GM19324 (cell line): ENCODE measurements around the gene EVI2A.
"Not testable (repeated sequence)": the region's sequence is repeated elsewhere in the genome, so short reads cannot be mapped to it uniquely, and the experiment has no call there.

ENCODE experiments used
- ATAC-seq: cut with Tn5 transposase; IDR thresholded peaks from one replicate; pipeline ENCODE4 v1.9.1; 2021; ENCODE audit warnings: mild to moderate bottlenecking, moderate library complexity; ENCODE audit not compliant: unreplicated experiment, low FRiP score

Gene EVI2A

GRCh38 chr17:31313982-31314781 lies 7.2 kb downstream of the EVI2A start, which contains the start of gene EVI2B:
Gene EVI2B (minus strand): TSS chr17:31314054. CDS start chr17:31305609, 8,445 bp downstream.
- ATAC-seq, result no peak

- not testable (repeated sequence) for ATAC-seq
Measured at GRCh38 chr17:31312223-31312622, 9.2 kb downstream of the EVI2A start.

DNA sequence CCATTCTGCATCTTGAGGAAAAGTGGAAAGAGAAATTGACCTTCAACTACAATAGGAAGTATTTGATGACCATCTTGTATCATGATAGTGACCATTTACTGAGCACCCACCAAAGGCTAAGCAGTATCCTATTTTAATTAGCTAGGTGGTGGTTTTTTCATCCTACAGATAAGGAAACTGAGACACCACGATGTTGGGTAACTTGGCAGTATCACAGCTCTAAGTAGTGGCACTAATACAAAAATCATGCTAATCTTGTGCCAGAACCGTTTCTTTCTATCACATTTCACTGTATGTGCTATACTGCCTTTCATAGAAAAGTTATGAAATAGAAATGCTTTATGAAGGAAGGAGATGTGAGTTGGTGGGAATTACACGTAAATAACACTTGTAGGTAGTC lies 9.9 kb downstream of the EVI2A start:
- no peak for ATAC-seq

DNA sequence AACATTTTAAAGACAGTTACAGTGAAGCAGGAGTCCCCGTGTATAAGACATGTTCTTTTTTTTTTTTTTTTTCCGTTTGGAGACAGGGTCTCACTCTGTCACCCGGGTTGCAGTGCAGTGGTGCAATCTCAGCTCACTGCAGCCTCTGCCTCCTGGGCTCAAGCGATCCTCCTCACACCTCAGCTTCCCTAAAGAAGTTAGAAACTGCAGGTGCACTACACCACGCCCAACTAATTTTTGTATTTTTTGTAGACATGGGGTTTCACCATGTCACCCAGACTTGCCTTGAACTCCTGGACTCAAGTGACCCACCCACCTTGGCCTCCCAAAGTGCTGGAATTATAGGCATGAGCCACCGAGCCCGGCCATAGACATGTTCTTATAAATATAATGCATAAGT lies 10.5 kb downstream of the EVI2A start:
- no peak for ATAC-seq

- no peak for ATAC-seq
Measured at GRCh38 chr17:31310260-31310659, 11.2 kb downstream of the EVI2A start.

DNA sequence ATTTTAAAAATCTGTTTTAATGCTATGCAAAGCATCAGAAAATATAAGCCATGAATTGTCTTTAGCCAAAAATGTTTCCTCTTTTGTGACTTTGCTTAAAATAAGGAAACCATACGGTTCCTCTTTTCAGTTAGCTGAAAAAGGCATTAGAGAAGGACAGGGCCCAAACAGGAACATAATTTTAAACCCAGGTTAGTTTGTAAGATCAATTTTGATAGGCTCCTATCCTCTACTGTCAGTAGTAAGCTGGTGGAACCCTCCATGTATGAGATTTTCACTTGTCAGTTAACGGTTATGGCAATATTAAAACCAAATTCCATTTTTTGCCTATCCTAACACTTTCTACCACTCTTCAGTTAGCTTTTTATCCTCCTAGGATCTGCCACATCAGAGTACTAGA lies 11.9 kb downstream of the EVI2A start:
- no peak for ATAC-seq

DNA sequence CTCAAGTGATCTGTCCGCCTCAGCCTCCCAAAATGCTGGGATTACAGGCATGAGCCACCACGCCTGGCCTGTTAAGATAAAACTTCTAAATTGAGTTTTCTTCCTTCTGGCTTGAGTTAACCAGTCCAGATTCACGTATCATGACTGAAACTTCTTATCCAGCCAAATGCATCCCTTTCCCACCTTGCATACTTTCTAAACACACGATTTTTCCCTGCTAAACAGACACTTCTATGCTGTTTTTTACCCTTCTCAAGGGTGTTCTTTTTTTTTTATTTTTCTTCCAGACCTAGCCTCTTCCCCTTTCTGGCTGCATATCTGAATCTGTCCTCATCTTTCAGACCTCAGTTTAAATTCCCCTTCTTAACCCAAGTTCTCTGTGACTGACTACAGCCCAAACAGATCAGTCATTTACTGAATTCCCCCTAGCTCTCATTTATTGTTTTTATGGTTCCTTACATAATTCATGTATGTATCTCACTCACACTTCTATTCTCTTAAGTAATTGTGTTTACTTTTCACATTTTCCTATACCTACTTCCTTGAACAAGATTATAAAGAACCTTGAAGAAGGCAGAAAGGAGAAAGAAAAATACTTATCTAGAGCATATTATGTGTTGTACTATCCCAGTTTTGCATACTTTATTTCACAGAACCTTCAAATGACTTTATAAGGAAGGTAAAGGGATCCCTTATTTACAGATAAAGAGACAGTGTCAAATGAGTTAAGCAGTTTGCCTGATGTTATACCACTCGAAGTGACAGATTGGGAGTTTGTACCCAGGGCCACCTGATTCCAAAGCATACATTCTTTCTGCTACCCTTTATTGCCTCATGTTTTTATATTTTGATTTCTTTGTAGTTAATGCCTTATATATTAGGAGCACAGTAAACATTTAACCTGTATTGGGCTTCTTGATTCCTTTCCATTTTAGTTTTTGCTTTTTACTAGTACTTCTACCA lies 12.8 kb downstream of the EVI2A start:
- no peak for ATAC-seq

GRCh38 chr17:31307640-31308039 lies 13.8 kb downstream of the EVI2A start:
- ATAC-seq, result no peak

GRCh38 chr17:31299624-31300023 lies 21.8 kb downstream of the EVI2A start:
- ATAC-seq, result no peak

DNA sequence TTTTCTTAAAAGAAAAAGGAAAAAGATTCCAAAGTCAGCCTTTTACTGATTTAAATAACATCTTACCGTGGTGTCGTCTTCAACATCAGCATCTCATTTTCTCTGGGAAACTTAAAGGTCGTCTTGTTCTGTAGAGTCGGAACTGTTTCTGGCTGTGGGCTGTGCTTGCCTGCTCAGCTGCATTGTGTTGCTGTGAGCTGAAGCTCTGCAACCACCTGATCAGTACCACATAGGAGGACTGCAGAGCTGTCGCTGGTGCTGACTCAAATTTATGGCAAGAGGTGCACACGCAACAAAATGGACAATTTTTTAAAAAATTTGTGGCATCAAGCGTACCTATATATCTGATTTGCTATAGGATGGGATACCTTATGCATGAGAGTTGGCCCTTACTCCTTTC lies 24.3 kb downstream of the EVI2A start, which contains the start of gene OMG:
Gene OMG (minus strand): TSS at position 150 of the 400 bp plus-strand sequence. CDS start 908 bp downstream, outside the sequence.
- ATAC-seq, result no peak

- ATAC-seq, result no peak
Measured at GRCh38 chr17:31296142-31296541, 25.3 kb downstream of the EVI2A start.

DNA sequence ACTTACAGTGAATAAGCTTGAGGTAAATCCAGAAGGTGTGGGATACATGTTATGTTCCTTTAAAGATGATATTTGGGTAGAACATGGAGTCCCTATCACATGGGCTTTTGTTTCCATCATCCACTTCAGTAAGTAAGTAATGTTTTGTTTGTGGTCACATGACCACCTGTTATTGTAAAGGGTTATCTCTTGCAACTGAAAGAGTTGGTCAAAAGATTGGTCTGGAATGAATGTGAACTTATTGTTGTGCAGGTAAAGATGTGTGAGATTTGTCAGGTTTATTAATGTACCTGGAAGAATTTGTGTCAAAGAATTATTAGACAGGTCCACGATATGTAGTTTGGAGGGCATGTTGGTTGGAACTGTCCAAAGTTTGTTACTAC lies 25.9 kb downstream of the EVI2A start:
- ATAC-seq, result no peak

DNA sequence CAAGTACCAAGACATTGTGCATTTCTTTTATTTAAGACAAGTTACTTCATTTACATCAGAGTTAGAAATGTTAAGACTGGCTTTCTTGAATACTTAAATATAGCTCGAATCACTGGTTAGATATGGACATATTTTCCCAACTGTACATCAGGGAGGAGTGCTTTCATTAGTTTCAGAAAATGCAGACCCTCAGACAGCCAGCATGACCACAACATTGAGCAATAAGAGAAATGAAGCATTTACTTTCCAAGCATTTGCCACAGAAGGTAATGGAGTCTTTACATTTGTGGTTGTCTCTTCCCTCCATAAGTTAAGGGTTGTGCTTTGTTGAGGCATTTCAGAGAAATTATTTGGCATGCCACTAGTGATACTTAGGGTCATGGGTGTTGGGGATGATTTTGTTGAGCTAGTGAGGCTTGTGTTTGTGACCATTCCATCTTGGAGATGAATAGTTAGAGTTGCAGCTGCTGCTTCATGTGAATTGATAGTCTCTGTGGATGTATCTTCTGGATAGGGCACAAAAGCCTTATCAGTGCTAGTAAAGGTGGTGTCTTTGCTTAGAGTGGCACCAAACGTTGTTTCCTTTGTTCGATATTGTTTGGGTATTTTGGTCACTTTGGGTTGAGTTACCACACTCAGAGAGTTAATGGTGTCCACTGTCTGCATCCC lies 26.5 kb downstream of the EVI2A start:
- ATAC-seq, result no peak

GRCh38 chr17:31294231-31294630 lies 27.2 kb downstream of the EVI2A start:
- ATAC-seq, result no peak

- ATAC-seq, result no peak
Measured at GRCh38 chr17:31293581-31293980, 27.8 kb downstream of the EVI2A start.

GRCh38 chr17:31291820-31292219 lies 29.6 kb downstream of the EVI2A start:
- no peak for ATAC-seq

- no peak for ATAC-seq
Measured at GRCh38 chr17:31289790-31290189, 31.6 kb downstream of the EVI2A start.

DNA sequence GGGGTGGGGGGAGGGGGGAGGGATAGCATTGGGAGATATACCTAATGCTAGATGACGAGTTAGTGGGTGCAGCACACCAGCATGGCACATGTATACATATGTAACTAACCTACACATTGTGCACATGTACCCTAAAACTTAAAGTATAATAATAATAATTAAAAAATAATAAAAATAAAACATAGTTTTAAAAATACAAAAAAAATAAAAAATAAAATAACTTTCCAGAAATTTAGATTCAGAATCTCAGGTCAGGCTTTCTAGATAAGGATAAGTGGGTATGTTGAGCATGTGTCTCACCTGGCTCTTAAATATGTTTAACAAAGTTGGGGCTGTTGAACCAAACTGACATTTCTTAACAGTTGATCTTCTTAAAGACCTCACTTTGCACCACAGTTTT lies 33.5 kb downstream of the EVI2A start:
- ATAC-seq, result not testable (repeated sequence)

GRCh38 chr17:31286587-31286986 lies 34.8 kb downstream of the EVI2A start:
- ATAC-seq, result no peak

GRCh38 chr17:31283841-31284240 lies 37.6 kb downstream of the EVI2A start:
- no peak for ATAC-seq

GRCh38 chr17:31281061-31281460 lies 40.4 kb downstream of the EVI2A start:
- ATAC-seq, result no peak
